BJ (cell line): ENCODE data around the gene RPL29. TPM values are rescaled to one million over a fixed set of nuclear protein-coding genes. Genes with fewer than 3 reads are reported as not detected.

ENCODE experiments used
- CTCF ChIA-PET: fragments of 350-600 bp; formaldehyde crosslinking; extraction: SDS; loops from one replicate; lab custom pipeline; 2021; ENCODE audit warnings: antibody characterized with exemption, inconsistent platforms; lab: Yijun Ruan, JAX
- POLR2A ChIA-PET: fragments of 300-600 bp; sonication (Branson Sonifier 250); formaldehyde crosslinking; extraction: SDS; loops from one replicate; lab custom pipeline; 2021; ENCODE audit warnings: antibody characterized with exemption; lab: Charles Lee
- DNase-seq: peaks from one replicate; pipeline ENCODE4 v3.0.0-alpha.2; 2011; ENCODE audit warnings: low read depth
- H3K27me3 ChIP-seq: 2 replicates; pipeline ENCODE4 v1.6.0; 2011; ENCODE audit warnings: low read length; ENCODE audit not compliant: control insufficient read depth, insufficient read depth
- H3K36me3 ChIP-seq: 2 replicates; pipeline ENCODE4 v1.5.1; 2011; ENCODE audit warnings: low read length; ENCODE audit not compliant: control insufficient read depth, insufficient read depth
- H3K4me3 ChIP-seq: 2 replicates; pipeline ENCODE4 v1.5.1; 2011; ENCODE audit warnings: low read depth, mild to moderate bottlenecking, control low read depth, low read length
- CTCF ChIP-seq: IDR thresholded peaks from 2 replicates; pipeline ENCODE4 v1.5.1; 2011; ENCODE audit warnings: low read depth, mild to moderate bottlenecking, control low read depth, inconsistent platforms, low read length, moderate library complexity; ENCODE audit not compliant: insufficient read depth
- polyA plus RNA-seq: library from polyadenylated mRNA; depleted of rRNA; stranded (reverse); fragments of >200 nt; gene quantifications from 2 replicates; pipeline ENCODE4 v1.2.3, GENCODE V29; 2011

The RPL29 gene
- polyA plus RNA-seq, 1 experiment, result 2,324 TPM

- Histone ChIP-seq H3K4me3 (peak overlapping the region; percentile 45), H3K27me3 (no peaks in the 10 kb centered on the region), H3K36me3 (peaks cover 3% of the 10 kb centered on the region)
- ChIA-PET CTCF (interaction anchor here (3.4 kb wide), 1 partner anchor 25 kb away, joined by 16 read pairs; the partner anchor contains the start of genes PARP3 and RRP9), POLR2A (interaction anchor here (0.6 kb wide), 1 partner anchor 8 kb away, joined by 19 read pairs; no protein-coding TSS in a partner anchor)
- DNase-seq, result no peak
- no peak for TF ChIP-seq CTCF
These were observed 28.7 kb downstream of the RPL29 start for GRCh38 chr3:51966922-51967383.

GRCh38 chr3:51966486-51966885 lies 29.2 kb downstream of the RPL29 start:
- peak overlapping the region; percentile 45 for H3K4me3 ChIP-seq

GRCh38 chr3:51966016-51966415 lies 29.7 kb downstream of the RPL29 start:
- no peaks in the 10 kb centered on the region for H3K27me3 ChIP-seq
- peak overlapping the region; percentile 45 for H3K4me3 ChIP-seq
- no peak for TF ChIP-seq CTCF
- CTCF ChIA-PET, result interaction anchor here (3.4 to 6.1 kb wide), 2 partner anchors 9 to 24 kb away, joined by 16 to 37 read pairs; partner anchors contain the start of genes ABHD14A, ABHD14B, PARP3 and RRP9
- H3K36me3 ChIP-seq, result peaks cover 6% of the 10 kb centered on the region
- POLR2A ChIA-PET, result no interaction called here
- no peak for DNase-seq

More at GRCh38 chr3:51966486-51966885, 29.2 kb downstream of the RPL29 start:
- CTCF ChIA-PET, result interaction anchor here (3.4 to 6.1 kb wide), 2 partner anchors 8 to 24 kb away, joined by 16 to 37 read pairs; partner anchors contain the start of genes ABHD14A, ABHD14B, PARP3 and RRP9
- Histone ChIP-seq H3K27me3 (no peaks in the 10 kb centered on the region), H3K36me3 (peaks cover 3% of the 10 kb centered on the region)
- TF ChIP-seq CTCF, result no peak
- no peak for DNase-seq
- POLR2A ChIA-PET, result interaction anchor here (0.6 kb wide), 1 partner anchor 9 kb away, joined by 19 read pairs; no protein-coding TSS in a partner anchor

- Histone ChIP-seq H3K36me3 (peaks cover 16% of the 10 kb centered on the region), H3K4me3 (no peak overlapping the region), H3K27me3 (no peaks in the 10 kb centered on the region)
- CTCF ChIA-PET, result interaction anchor here (3.4 to 6.1 kb wide), 2 partner anchors 10 to 23 kb away, joined by 16 to 37 read pairs; partner anchors contain the start of genes ABHD14A, ABHD14B, PARP3 and RRP9
- no peak for DNase-seq
- POLR2A ChIA-PET, result no interaction called here
- no peak for TF ChIP-seq CTCF
These were observed 31.2 kb downstream of the RPL29 start for GRCh38 chr3:51964521-51964920.

- ChIA-PET CTCF (interaction anchor here (3.4 to 6.1 kb wide), 2 partner anchors 11 to 22 kb away, joined by 16 to 37 read pairs; partner anchors contain the start of genes ABHD14A, ABHD14B, PARP3 and RRP9), POLR2A (no interaction called here)
- DNase-seq, result no peak
- no peak overlapping the region for H3K4me3 ChIP-seq
- TF ChIP-seq CTCF, result no peak
- H3K36me3 ChIP-seq, result peaks cover 16% of the 10 kb centered on the region
- H3K27me3 ChIP-seq, result no peaks in the 10 kb centered on the region
These were observed 31.7 kb downstream of the RPL29 start for GRCh38 chr3:51963951-51964451.
